KOPT-K1 (cell line): ENCODE measurements around the gene PGAP1.

Experiments used
- H3K27ac ChIP-seq: fragments of 200-600 bp; sonication (generic); 2 replicates; pipeline ENCODE4 v1.5.1; 2016; ENCODE audit warnings: antibody characterized with exemption, mild to moderate bottlenecking, low read depth, low read length; ENCODE audit not compliant: poor library complexity, severe bottlenecking
- H3K36me3 ChIP-seq: fragments of 200-600 bp; sonication (generic); 2 replicates; pipeline ENCODE4 v1.5.1; 2017; ENCODE audit warnings: antibody characterized with exemption, mild to moderate bottlenecking, low read length, moderate library complexity; ENCODE audit not compliant: insufficient read depth
- H3K9me3 ChIP-seq: fragments of 200-600 bp; sonication (generic); 2 replicates; pipeline ENCODE4 v1.5.1; 2017; ENCODE audit warnings: antibody characterized with exemption, low read length, mild to moderate bottlenecking; ENCODE audit not compliant: insufficient read depth, poor library complexity, severe bottlenecking

PGAP1 gene

DNA sequence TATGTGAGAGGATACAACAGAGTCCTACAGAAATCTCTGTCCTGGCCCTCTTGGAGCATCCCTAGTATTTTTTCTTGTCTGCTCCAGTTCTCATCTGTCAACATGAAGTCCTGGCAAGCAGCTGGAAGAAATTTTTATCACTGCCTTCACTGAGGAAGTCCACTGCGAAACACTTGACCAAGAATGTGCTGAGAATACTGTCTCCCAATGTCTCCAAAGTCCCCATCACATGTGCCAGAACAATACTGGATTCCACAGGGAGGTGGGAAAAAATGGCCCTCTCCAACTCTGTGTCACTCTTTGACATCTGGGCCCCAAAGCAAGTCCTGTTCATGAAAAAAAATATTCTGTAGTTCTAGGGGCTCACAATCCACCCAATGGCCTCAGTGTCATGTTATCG, 32.8 kb upstream of the PGAP1 start:
- H3K9me3 ChIP-seq, result no peaks in the 10 kb centered on the region
- H3K27ac ChIP-seq, result no peak overlapping the region
- H3K36me3 ChIP-seq, result no peaks in the 10 kb centered on the region

DNA sequence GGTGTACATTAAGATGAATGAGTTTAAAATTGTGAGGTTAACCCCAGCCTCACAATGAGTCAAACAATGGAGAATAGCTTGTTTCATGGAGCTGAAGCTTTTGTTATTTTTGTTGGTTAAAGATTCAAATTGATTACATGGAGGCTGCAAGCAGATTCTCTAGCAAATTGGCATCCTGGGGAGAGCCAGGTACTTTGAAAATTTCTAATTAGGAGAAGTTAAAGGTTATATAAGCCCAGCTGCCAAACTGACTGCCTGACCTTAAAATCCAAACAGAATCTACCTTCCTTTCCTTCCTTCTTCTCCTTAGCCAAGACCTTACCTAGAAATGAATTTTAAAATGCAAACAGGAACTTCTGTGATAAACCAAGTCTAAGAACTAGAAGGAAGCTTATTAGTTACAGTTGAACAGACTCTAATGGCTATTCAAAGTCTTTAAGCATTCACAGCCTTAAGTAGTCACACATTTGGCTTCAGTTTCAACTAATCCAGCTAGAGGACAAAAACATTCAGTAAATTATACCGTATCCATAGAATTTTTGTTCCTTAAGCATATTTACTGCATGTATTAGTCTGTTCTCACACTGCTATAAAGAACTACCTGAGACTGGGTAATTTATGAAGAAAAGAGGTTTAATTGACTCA, 31.5 kb upstream of the PGAP1 start:
- no peak overlapping the region for H3K27ac ChIP-seq
- H3K9me3 ChIP-seq, result no peaks in the 10 kb centered on the region
- no peaks in the 10 kb centered on the region for H3K36me3 ChIP-seq

GRCh38 chr2:196957442-196957841, 30.9 kb upstream of the PGAP1 start:
- no peaks in the 10 kb centered on the region for H3K36me3 ChIP-seq
- H3K27ac ChIP-seq, result no peak overlapping the region
- H3K9me3 ChIP-seq, result no peaks in the 10 kb centered on the region

DNA sequence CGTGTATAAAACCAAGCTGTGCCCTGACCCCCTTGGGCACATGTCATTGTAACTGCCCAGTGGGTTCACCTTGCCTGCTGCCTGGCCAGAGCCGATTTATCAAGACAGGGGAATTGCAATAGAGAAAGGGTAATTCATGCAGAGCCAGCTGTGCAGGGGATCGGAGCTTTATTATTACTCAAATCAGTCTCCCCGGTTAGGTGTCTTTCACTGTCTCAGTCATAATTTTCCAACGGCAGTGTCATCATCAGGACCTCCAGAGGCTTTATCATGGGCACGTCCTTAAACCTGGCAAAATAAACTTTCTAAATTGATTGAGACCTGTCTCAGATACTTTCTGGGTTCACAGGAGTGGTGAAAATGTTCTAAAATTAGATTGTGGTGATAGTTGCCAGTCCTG, 29.6 kb upstream of the PGAP1 start:
- H3K27ac ChIP-seq, result no peak overlapping the region
- H3K36me3 ChIP-seq, result no peaks in the 10 kb centered on the region
- no peaks in the 10 kb centered on the region for H3K9me3 ChIP-seq

- no peak overlapping the region for H3K27ac ChIP-seq
- H3K36me3 ChIP-seq, result no peaks in the 10 kb centered on the region
- no peaks in the 10 kb centered on the region for H3K9me3 ChIP-seq
Measured at GRCh38 chr2:196955036-196955435, 28.5 kb upstream of the PGAP1 start.

DNA sequence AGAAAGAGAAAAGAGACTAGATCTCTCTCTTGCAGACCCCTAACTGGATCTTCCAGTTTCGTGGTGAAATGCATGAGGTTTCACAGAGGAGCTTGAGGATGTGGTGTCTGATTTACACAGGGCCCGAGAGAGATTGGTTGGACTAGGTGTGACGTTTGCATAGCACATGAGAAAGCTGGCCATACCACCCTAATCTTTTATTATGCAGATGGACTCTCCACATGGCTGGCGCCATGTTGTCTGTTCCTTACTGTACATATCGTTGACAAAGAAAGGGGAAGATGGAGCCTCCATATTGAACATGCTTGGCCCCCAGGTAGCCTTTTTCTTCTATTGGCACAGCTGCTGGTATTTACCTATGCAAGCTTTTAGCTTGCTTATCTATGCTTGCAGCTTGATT, 27.5 kb upstream of the PGAP1 start:
- Histone ChIP-seq H3K36me3 (no peaks in the 10 kb centered on the region), H3K9me3 (no peaks in the 10 kb centered on the region), H3K27ac (no peak overlapping the region)

GRCh38 chr2:196952936-196953335, 26.4 kb upstream of the PGAP1 start:
- no peaks in the 10 kb centered on the region for H3K9me3 ChIP-seq
- H3K36me3 ChIP-seq, result no peaks in the 10 kb centered on the region
- H3K27ac ChIP-seq, result no peak overlapping the region

DNA sequence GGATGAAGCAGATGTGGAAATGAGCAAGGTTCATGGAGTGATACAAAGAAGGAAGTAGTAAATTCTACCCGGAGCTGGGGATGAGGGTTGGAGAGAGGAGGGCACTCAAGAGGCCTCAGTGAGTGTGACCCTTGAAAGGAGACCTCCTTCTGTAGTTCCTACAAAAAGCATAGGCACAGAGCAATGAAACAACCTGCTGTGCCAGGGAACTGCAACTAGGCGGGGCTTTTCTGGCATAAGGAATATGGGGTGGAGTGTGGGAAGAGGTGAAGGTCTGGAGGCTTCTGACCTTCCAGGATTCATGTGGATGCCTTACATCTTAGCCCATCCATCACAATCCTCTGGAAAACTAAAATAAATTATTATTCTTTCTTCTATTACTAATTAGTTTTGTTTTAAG, 25.5 kb upstream of the PGAP1 start:
- no peaks in the 10 kb centered on the region for H3K9me3 ChIP-seq
- no peak overlapping the region for H3K27ac ChIP-seq
- H3K36me3 ChIP-seq, result no peaks in the 10 kb centered on the region

DNA sequence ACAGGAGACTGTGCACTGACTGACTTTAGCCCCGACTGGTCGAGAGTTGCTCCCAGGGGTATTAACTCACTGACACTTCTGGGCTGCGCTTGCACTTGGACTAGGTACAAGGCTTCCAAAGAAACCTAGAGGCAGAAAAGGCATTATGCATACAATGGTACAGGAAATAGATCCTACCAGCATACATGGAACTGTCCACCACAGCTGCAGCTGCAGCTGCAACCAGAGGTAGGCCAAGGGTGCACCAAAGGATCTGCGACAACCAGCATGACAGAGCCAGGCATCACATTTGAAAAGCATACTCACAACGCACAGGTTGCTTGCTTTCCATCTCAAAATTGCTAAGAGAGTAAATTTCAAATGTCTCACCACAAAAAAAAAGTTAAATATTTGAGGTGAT, 22.6 kb upstream of the PGAP1 start:
- H3K36me3 ChIP-seq, result no peaks in the 10 kb centered on the region
- H3K27ac ChIP-seq, result no peak overlapping the region
- H3K9me3 ChIP-seq, result no peaks in the 10 kb centered on the region

GRCh38 chr2:196944570-196944969, 18.1 kb upstream of the PGAP1 start:
- Histone ChIP-seq H3K36me3 (no peaks in the 10 kb centered on the region), H3K27ac (no peak overlapping the region), H3K9me3 (no peaks in the 10 kb centered on the region)

- H3K36me3 ChIP-seq, result no peaks in the 10 kb centered on the region
- no peaks in the 10 kb centered on the region for H3K9me3 ChIP-seq
- no peak overlapping the region for H3K27ac ChIP-seq
Measured at GRCh38 chr2:196941398-196942078, 15.0 kb upstream of the PGAP1 start.

DNA sequence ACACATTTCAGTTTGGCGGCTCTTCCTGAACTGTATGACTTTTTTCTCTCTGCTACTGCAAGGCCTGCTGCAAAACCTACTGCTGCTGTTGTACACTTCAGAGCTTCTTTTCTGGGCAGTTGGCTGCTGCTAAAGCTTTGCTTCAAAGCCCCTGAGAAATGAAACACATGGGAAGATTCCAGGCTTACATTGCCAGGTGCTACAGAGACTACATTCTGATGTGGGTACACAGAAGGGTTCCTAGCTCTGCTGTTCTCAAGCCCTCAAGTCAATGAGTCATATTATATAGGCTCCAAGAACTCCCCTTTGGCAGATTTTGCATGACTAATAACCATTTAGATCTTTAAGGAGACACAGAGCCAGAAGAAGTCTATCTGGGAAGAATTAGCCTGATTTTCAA, 12.9 kb upstream of the PGAP1 start:
- Histone ChIP-seq H3K9me3 (no peaks in the 10 kb centered on the region), H3K27ac (no peak overlapping the region), H3K36me3 (no peaks in the 10 kb centered on the region)

GRCh38 chr2:196935432-196935831, 8.9 kb upstream of the PGAP1 start:
- no peaks in the 10 kb centered on the region for H3K36me3 ChIP-seq
- H3K27ac ChIP-seq, result no peak overlapping the region
- no peaks in the 10 kb centered on the region for H3K9me3 ChIP-seq

DNA sequence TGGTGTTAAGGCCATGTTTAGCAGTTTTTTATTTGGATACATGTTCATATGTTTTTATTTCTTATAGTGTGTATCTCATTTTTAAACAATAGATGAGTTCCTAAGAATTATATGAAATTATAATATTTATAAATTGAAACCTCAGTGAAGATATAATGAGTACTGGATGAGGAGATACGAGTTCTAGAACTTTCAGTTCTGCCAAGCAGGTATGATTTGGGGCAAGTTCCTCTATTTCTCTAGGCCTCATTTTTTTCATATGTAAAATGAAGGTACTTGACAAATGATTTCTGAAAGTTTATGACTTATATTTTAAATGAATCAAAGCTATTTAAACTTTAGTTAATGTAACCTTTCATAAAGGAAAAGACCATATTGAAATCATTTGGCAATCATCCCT, 8.2 kb upstream of the PGAP1 start:
- Histone ChIP-seq H3K27ac (no peak overlapping the region), H3K9me3 (no peaks in the 10 kb centered on the region)

DNA sequence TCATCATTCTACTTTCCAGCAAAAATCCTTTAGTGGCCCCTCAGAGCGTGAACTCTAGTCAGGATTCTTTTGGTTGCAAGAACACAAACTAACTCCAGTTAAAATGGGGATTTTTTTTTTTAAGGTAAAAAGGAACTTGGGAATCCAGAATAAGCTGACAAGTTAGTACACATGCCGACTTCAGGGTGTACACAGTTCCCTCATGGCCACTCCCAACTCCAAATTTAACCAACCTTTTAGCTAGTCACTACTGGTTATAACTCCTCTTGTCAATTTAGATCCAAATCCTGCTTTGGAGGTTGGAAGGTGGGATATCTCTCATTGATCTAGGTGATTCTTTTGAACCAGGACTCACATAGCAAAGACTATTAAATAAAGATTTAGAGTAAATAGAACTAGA, 5.0 kb upstream of the PGAP1 start:
- H3K27ac ChIP-seq, result no peak overlapping the region
- no peaks in the 10 kb centered on the region for H3K36me3 ChIP-seq
- no peaks in the 10 kb centered on the region for H3K9me3 ChIP-seq

More for the DNA sequence above, 8.2 kb upstream of the PGAP1 start:
- H3K36me3 ChIP-seq, result no peaks in the 10 kb centered on the region
